PC-9 (cell line): ENCODE data around the gene ABL1. TPM values are rescaled to one million over a fixed set of nuclear protein-coding genes. Genes with fewer than 3 reads are reported as not detected.

ENCODE experiments used
- BruUV-seq: library from RNA; stranded (reverse); fragments of 400-500 nt; replicated peaks from 2 replicates; lab custom pipeline; 2021; lab: Mats Ljungman, UMichigan
- CTCF ChIA-PET: fragments of 300-600 bp; sonication (Branson Sonifier 250); formaldehyde crosslinking; loops from one replicate; lab custom pipeline; 2022; ENCODE audit warnings: antibody characterized with exemption; lab: Charles Lee
- POLR2A ChIA-PET: fragments of 300-600 bp; sonication (Branson Sonifier 250); formaldehyde crosslinking; loops from one replicate; lab custom pipeline; 2022; ENCODE audit warnings: antibody characterized with exemption; ENCODE audit not compliant: unreplicated experiment; lab: Charles Lee
- DNase-seq, 2 experiments: peaks; one replicate each; pipeline versions ENCODE4 v3.0.0 to v3.0.0-alpha.2; 2015 to 2022; ENCODE audit warnings: mixed read lengths in 1 of 2
- H2AFZ ChIP-seq: fragments of 200-600 bp; sonication (generic); 2 replicates; pipeline ENCODE4 v1.8.1; 2017; ENCODE audit warnings: antibody characterized with exemption
- H3F3A ChIP-seq: fragments of 200-600 bp; sonication (generic); 2 replicates; pipeline ENCODE4 v1.8.1; 2017; ENCODE audit warnings: antibody characterized with exemption, mild to moderate bottlenecking, low read depth; ENCODE audit not compliant: insufficient read depth
- H3K27ac ChIP-seq: fragments of 200-600 bp; sonication (generic); 2 replicates; pipeline ENCODE4 v1.6.1; 2016; ENCODE audit warnings: mixed run types
- H3K27me3 ChIP-seq: fragments of 200-600 bp; sonication (generic); 2 replicates; pipeline ENCODE4 v1.6.1; 2016; ENCODE audit warnings: low read depth, mixed run types; ENCODE audit not compliant: insufficient read depth
- H3K36me3 ChIP-seq: fragments of 200-600 bp; sonication (generic); 2 replicates; pipeline ENCODE4 v1.6.1; 2016; ENCODE audit warnings: low read depth, mixed run types
- H3K4me1 ChIP-seq: fragments of 200-600 bp; sonication (generic); replicated peaks from 2 replicates; pipeline ENCODE4 v1.6.1; 2016; ENCODE audit warnings: mixed run types; ENCODE audit not compliant: insufficient read depth
- H3K4me2 ChIP-seq: fragments of 200-600 bp; sonication (generic); 2 replicates; pipeline ENCODE4 v1.6.1; 2017; ENCODE audit warnings: mixed run types
- H3K4me3 ChIP-seq: fragments of 200-600 bp; sonication (generic); 2 replicates; pipeline ENCODE4 v1.6.1; 2016; ENCODE audit warnings: mixed run types
- H3K79me2 ChIP-seq: fragments of 200-600 bp; sonication (generic); 2 replicates; pipeline ENCODE4 v1.6.1; 2017; ENCODE audit warnings: low read depth, mixed run types
- H3K9me2 ChIP-seq: fragments of 200-600 bp; sonication (generic); 2 replicates; pipeline ENCODE4 v1.8.1; 2017; ENCODE audit warnings: mild to moderate bottlenecking; ENCODE audit not compliant: insufficient read depth
- H3K9me3 ChIP-seq: fragments of 200-600 bp; sonication (generic); 2 replicates; pipeline ENCODE4 v1.8.1; 2016; ENCODE audit warnings: low read depth; ENCODE audit not compliant: insufficient read depth
- H4K20me1 ChIP-seq: fragments of 200-600 bp; sonication (generic); 2 replicates; pipeline ENCODE4 v1.8.1; 2017; ENCODE audit not compliant: insufficient read depth
- EZH2 ChIP-seq: fragments of 200-600 bp; sonication (generic); IDR thresholded peaks from 2 replicates; pipeline ENCODE4 v1.8.0; 2017; ENCODE audit warnings: antibody characterized with exemption, low read depth
- intact Hi-C: fragments of 100-400 bp; cut with micrococcal nuclease; formaldehyde crosslinking; loops from one replicate; pipeline ENCODE4 v1.10.0; 2022; ENCODE audit not compliant: unreplicated experiment
- total RNA-seq: library from RNA; stranded (reverse); gene quantifications from 2 replicates; pipeline ENCODE4 v1.2.3, GENCODE V29; 2021
- TF ChIP-seq, protein P1 (sequence below): fragments of 200-600 bp; sonication (generic); conservative IDR thresholded peaks from 2 replicates; pipeline ENCODE4 v1.6.1; 2017; ENCODE audit warnings: mixed run types, antibody characterized with exemption, mild to moderate bottlenecking, moderate library complexity

The ABL1 gene
- total RNA-seq, 1 experiment from 2014 or later = 54.8 TPM

DNA sequence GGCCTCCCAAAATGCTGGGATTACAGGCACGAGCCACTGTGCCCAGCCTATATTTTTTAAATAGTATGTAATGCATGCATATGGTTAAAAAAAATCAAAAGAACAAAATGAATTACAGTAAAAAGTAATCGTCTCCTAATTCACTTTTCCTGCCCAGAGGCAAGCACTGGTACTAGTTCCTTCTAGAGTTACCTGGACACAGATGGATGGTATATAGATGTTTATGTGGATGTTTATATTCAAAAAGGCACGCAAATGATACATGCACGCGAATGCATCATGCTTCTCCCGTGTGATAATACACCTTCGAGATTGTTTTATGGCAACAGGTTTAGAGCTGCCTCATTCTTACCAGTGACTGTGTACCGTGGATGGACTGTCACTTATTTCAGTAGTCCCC lies 21.4 kb downstream of the ABL1 start:
- ChIA-PET POLR2A (no interaction called here), CTCF (no interaction called here)
- TF ChIP-seq, protein P1, sequence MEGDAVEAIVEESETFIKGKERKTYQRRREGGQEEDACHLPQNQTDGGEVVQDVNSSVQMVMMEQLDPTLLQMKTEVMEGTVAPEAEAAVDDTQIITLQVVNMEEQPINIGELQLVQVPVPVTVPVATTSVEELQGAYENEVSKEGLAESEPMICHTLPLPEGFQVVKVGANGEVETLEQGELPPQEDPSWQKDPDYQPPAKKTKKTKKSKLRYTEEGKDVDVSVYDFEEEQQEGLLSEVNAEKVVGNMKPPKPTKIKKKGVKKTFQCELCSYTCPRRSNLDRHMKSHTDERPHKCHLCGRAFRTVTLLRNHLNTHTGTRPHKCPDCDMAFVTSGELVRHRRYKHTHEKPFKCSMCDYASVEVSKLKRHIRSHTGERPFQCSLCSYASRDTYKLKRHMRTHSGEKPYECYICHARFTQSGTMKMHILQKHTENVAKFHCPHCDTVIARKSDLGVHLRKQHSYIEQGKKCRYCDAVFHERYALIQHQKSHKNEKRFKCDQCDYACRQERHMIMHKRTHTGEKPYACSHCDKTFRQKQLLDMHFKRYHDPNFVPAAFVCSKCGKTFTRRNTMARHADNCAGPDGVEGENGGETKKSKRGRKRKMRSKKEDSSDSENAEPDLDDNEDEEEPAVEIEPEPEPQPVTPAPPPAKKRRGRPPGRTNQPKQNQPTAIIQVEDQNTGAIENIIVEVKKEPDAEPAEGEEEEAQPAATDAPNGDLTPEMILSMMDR = no peak
- no peak for TF ChIP-seq EZH2
- Histone ChIP-seq H3K9me2 (no peaks in the 10 kb centered on the region), H2AFZ (no peak overlapping the region), H3K4me1 (no peaks in the 10 kb centered on the region), H3K27me3 (no peaks in the 10 kb centered on the region), H3K36me3 (no peaks in the 10 kb centered on the region), H3K79me2 (0 out of 2 replicates have a peak, but pooled peaks cover 5% of the 10 kb centered on the region), H4K20me1 (peaks cover 11% of the 10 kb centered on the region; the same call in 1 of the 2 replicates), H3K4me2 (no peak overlapping the region), H3K9me3 (no peaks in the 10 kb centered on the region), H3K4me3 (no peak overlapping the region), H3K27ac (no peak overlapping the region), H3F3A (0 out of 2 replicates have a peak, but pooled peaks cover 3% of the 10 kb centered on the region)
- intact Hi-C loops = no loop called here
- BruUV-seq = no TSS peak
- no peak for DNase-seq

DNA sequence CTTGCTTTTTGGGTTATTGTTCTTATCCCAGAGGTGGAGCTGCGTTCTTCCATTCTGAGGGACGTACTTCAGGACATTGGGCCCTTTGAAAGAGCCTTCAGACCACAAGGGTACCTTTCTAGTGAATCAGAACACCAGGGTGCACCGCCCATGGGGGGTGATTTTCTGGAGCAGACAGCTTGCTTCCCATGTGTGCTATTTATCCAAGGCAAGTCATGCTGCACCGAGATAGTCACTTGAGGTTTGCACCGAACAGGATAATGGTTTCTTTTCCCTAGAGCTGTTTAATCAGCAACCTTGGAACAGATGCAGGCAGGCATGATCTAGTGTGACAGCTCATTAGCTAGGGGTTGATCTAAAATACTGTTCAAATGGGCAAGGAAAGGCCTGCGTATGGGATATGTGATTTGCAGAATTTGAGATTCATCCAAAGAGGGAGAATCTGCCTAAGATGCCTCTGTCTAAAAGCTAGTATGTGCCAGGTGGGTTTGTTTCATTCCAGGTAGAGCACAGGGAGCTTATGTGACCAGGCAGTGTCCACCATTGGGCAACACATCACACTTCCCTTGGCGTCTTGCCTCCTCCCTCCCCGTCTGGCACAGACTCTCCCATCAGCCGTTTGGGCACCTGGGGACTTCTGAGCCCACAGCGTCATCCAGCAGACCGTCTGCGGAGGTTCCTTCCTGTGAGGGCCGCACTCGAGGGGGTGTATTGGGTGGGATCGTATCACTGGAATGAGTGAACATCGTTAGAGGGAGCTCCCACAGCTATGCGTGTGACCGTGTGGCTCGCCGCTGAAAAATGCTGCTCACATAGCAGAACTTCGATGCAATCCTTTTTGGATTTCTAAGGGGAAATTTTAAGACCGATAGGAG lies 23.0 kb downstream of the ABL1 start:
- DNase-seq = no peak
- intact Hi-C loops = no loop called here
- POLR2A ChIA-PET = no interaction called here
- Histone ChIP-seq H3K79me2 (no peaks in the 10 kb centered on the region), H3K36me3 (no peaks in the 10 kb centered on the region), H3K27ac (no peak overlapping the region), H3K9me3 (no peaks in the 10 kb centered on the region), H3K4me3 (no peak overlapping the region), H3K9me2 (no peaks in the 10 kb centered on the region), H4K20me1 (peaks cover 7% of the 10 kb centered on the region; the same call in 1 of the 2 replicates), H3F3A (0 out of 2 replicates have a peak, but pooled peaks cover 3% of the 10 kb centered on the region), H2AFZ (no peak overlapping the region), H3K27me3 (no peaks in the 10 kb centered on the region), H3K4me2 (no peak overlapping the region), H3K4me1 (no peaks in the 10 kb centered on the region)
- CTCF ChIA-PET = interaction anchor here (0.6 kb wide), 2 partner anchors 12 to 506 kb away, joined by 3 to 11 read pairs; no protein-coding TSS in a partner anchor
- TF ChIP-seq EZH2 = no peak
- TF ChIP-seq, protein P1 = no peak
- no TSS peak for BruUV-seq

DNA sequence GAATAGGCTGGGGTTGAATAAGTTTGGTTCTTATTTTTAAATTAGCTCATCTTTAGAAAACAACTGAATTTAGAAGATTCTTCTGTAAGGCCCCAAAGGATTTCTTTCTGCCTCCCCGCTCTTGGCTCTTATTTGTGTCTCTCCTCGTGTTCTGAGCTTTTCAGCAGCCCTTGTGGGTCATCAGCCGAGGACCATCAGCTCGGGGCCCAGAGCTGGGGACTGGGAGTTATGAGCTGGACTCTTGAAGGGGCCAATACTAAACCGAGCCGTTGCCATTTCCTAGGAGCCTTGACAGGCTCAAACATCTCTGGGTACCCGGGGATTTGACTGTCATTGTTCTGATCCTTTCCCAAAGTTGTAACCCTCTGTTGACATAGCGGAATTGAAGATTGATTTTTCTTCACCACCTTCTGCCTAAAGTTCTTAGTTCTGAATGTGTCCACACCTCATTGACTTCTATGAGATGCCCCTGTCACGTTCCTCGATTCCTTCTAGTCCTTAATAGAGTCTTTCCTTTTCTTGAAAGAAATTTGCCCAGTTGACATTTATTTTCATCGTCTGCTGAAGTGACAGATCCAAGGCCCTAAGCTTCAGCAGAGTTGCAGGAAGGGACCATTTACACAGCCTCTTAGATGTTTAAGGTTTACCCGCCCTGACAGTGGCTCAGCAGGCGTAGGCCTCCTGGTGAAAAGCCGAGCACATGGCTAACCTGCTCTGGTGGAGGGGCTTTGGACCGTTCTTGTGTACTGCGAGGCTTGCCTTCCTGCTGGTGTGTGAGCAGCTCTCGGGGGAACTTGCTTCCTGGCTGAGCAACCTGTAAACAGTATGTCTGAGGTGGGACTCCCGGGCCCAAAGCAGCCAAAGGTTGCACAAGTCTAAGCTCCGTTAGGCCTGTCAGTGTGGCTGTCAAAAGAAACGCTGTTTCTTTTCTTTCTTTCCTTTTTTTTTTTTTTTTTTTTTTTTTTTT lies 24.0 kb downstream of the ABL1 start:
- H3F3A ChIP-seq = 0 out of 2 replicates have a peak, but pooled peaks cover 3% of the 10 kb centered on the region
- POLR2A ChIA-PET = no interaction called here
- no peak overlapping the region for H2AFZ ChIP-seq
- H3K9me3 ChIP-seq = no peaks in the 10 kb centered on the region
- no TSS peak for BruUV-seq
- H3K79me2 ChIP-seq = no peaks in the 10 kb centered on the region
- no peaks in the 10 kb centered on the region for H3K9me2 ChIP-seq
- no peak overlapping the region for H3K4me3 ChIP-seq
- H3K27me3 ChIP-seq = no peaks in the 10 kb centered on the region
- no peaks in the 10 kb centered on the region for H3K4me1 ChIP-seq
- intact Hi-C loops = no loop called here
- CTCF ChIA-PET = interaction anchor here (0.6 kb wide), 3 partner anchors 13 to 505 kb away, joined by 3 to 12 read pairs (median 11); no protein-coding TSS in a partner anchor
- no peaks in the 10 kb centered on the region for H3K36me3 ChIP-seq
- H3K27ac ChIP-seq = no peak overlapping the region
- no peak for DNase-seq
- TF ChIP-seq EZH2 = no peak
- TF ChIP-seq, protein P1 = no peak
- H4K20me1 ChIP-seq = peaks cover 7% of the 10 kb centered on the region; the same call in 1 of the 2 replicates
- no peak overlapping the region for H3K4me2 ChIP-seq
